HepG2 (cell line): ENCODE data around the gene EFNA4. TPM values are rescaled to one million over a fixed set of nuclear protein-coding genes. Genes with fewer than 3 reads are reported as not detected.
A peak's percentile ranks its signal among the peaks of the same experiment; 100 is the strongest.

Experiments used
- ATAC-seq: fragments of 200-7000 bp; cut with Tn5 transposase; 3 replicates; pipeline ENCODE4 v1.9.1; 2020; ENCODE audit warnings: mild to moderate bottlenecking, moderate library complexity
- BruUV-seq: library from RNA; stranded (reverse); fragments of 400-500 nt; replicated peaks from 2 replicates; lab custom pipeline; 2021; lab: Mats Ljungman, UMichigan
- CTCF ChIA-PET: fragments of 300-600 bp; formaldehyde crosslinking; extraction: SDS; loops from one replicate; lab custom pipeline; 2021; ENCODE audit warnings: low total read pairs, inconsistent platforms, low intra/inter-chr PET ratio; lab: Yijun Ruan, JAX
- POLR2A ChIA-PET: fragments of 350-600 bp; sonication (Branson Sonifier 250); formaldehyde crosslinking; loops from one replicate; lab custom pipeline; 2020; ENCODE audit warnings: antibody characterized with exemption, inconsistent platforms; lab: Yijun Ruan, JAX
- DNase-seq: peaks from one replicate; pipeline ENCODE4 v3.0.0-alpha.2; 2015; ENCODE audit warnings: low spot score
- FAIRE-seq: peaks from 3 replicates; lab custom pipeline; 2011; peaks lifted over from hg19 to GRCh38; lab: Jason Lieb, UNC
- H2AFZ ChIP-seq: one replicate; pipeline ENCODE4 v1.6.1; 2011; ENCODE audit warnings: low read length, inconsistent platforms
- H3K27ac ChIP-seq: fragments of 300-600 bp; 3 replicates; pipeline ENCODE4 v1.8.0; 2011; ENCODE audit warnings: mixed run types, mild to moderate bottlenecking, mixed read lengths, low read length, inconsistent platforms; ENCODE audit not compliant: insufficient read depth; ENCODE audit errors: extremely low read length
- H3K27me3 ChIP-seq, 2 experiments: fragments of 200-600 bp in 1 of 2; 2 replicates in 1 of 2; 3 replicates in 1 of 2; pipeline versions ENCODE4 v1.6.0 to v1.8.0; 2011; ENCODE audit warnings: low read length in 2 of 2, mild to moderate bottlenecking in 2 of 2, moderate library complexity in 2 of 2, inconsistent platforms in 1 of 2; ENCODE audit not compliant: insufficient read depth in 2 of 2, control insufficient read depth in 1 of 2
- H3K36me3 ChIP-seq, 2 experiments: fragments of 200-600 bp in 1 of 2; replicated peaks in 1 of 2; 2 replicates in 1 of 2; 3 replicates in 1 of 2; pipeline versions ENCODE4 v1.5.1 to v1.8.0; 2011; ENCODE audit warnings: low read length in 2 of 2, inconsistent platforms in 1 of 2; ENCODE audit not compliant: insufficient read depth in 2 of 2, control insufficient read depth in 1 of 2
- H3K4me1 ChIP-seq: 2 replicates; pipeline ENCODE4 v1.5.1; 2012; ENCODE audit warnings: low read length, inconsistent platforms; ENCODE audit not compliant: insufficient read depth
- H3K4me2 ChIP-seq: 2 replicates; pipeline ENCODE4 v1.6.0; 2011; ENCODE audit warnings: low read depth, low read length, inconsistent platforms
- H3K4me3 ChIP-seq, 3 experiments: fragments of 200-600 bp in 1 of 3; sonication (generic), shearing (Covaris generic) in 1 of 3; replicated peaks in 1 of 3; 2 replicates each; pipeline ENCODE4 v1.5.1; 2011 to 2016; ENCODE audit warnings: low read length in 3 of 3, inconsistent platforms in 2 of 3, low read depth in 2 of 3, mild to moderate bottlenecking in 2 of 3, control low read depth in 1 of 3, mixed read lengths in 1 of 3; ENCODE audit not compliant: insufficient read depth in 1 of 3
- H3K79me2 ChIP-seq: one replicate; pipeline ENCODE4 v1.6.1; 2011; ENCODE audit warnings: low read length, inconsistent platforms; ENCODE audit not compliant: insufficient read depth
- H3K9ac ChIP-seq: 2 replicates; pipeline ENCODE4 v1.6.0; 2011; ENCODE audit warnings: mild to moderate bottlenecking, low read depth, low read length, inconsistent platforms; ENCODE audit not compliant: insufficient read depth
- H3K9me3 ChIP-seq: 2 replicates; pipeline ENCODE4 v1.5.1; 2012; ENCODE audit warnings: mild to moderate bottlenecking, low read length
- H4K20me1 ChIP-seq: 2 replicates; pipeline ENCODE4 v1.6.0; 2011; ENCODE audit warnings: inconsistent platforms, mild to moderate bottlenecking, low read length, moderate library complexity; ENCODE audit not compliant: insufficient read depth
- HNRNPL ChIP-seq: fragments of 200-400 bp; formaldehyde crosslinking; IDR thresholded peaks from 2 replicates; pipeline ENCODE4 v1.6.1; 2017; ENCODE audit warnings: mild to moderate bottlenecking, low read depth, low read length
- HOXA5 ChIP-seq: sonication (generic); formaldehyde crosslinking; IDR thresholded peaks from 2 replicates; pipeline ENCODE4 v1.4.0; 2020; ENCODE audit warnings: missing genetic modification reagents
- JUN ChIP-seq: sonication (generic); formaldehyde crosslinking; IDR thresholded peaks from 2 replicates; pipeline ENCODE4 v1.4.0; 2020; ENCODE audit warnings: mild to moderate bottlenecking, missing genetic modification reagents
- WGBS: methylation state at CpG from one replicate; pipeline ENCODE4 v1.1.6; 2017; ENCODE audit warnings: low lambda C conversion rate; 5-methylcytosine and 5-hydroxymethylcytosine counted together
- in situ Hi-C: cut with HindIII; loops from 2 replicates; pipeline ENCODE4 v1.10.0; 2017; ENCODE audit warnings: low pct_unique_long_range_greater_than_20kb; ENCODE audit not compliant: extremely low pct_ligation_motif_present
- intact Hi-C: fragments of 100-400 bp; cut with micrococcal nuclease; formaldehyde crosslinking; loops from one replicate; pipeline ENCODE4 v1.10.0; 2022; ENCODE audit not compliant: unreplicated experiment
- polyA plus RNA-seq, 8 experiments: library from polyadenylated mRNA; depleted of rRNA in 3 of 8; stranded (reverse) in 7 of 8; unstranded in 1 of 8; fragments of >200 nt; fragmentation: Illumina TruSeq in 4 of 8; extraction: Trizol in 4 of 8; gene quantifications; 2 replicates each; pipeline versions ENCODE4 v1.2.1 to v1.2.3, GENCODE V29; 2011 to 2016; ENCODE audit warnings: low read depth in 4 of 8, missing spikeins in 1 of 8, mixed read lengths in 1 of 8; ENCODE audit not compliant: insufficient read depth in 1 of 8
- total RNA-seq, 5 experiments: library from RNA; depleted of rRNA; stranded (reverse); fragments of >200 nt; fragmentation: Illumina TruSeq; extraction: Trizol; gene quantifications; 2 replicates each; pipeline ENCODE4 v1.2.3, GENCODE V29; 2016; ENCODE audit warnings: low read depth in 1 of 5
- TF ChIP-seq, protein P1 (sequence below): sonication (generic); formaldehyde crosslinking; IDR thresholded peaks from 2 replicates; pipeline ENCODE4; 2020; ENCODE audit warnings: missing genetic modification reagents, mild to moderate bottlenecking, borderline replicate concordance
- TF ChIP-seq, protein P2 (sequence below): fragments of 450-650 bp; IDR thresholded peaks from 2 replicates; pipeline ENCODE4 v1.6.1; 2017
- TF ChIP-seq, protein P3 (sequence below): sonication (generic); formaldehyde crosslinking; IDR thresholded peaks from 2 replicates; pipeline ENCODE4 v1.4.0; 2020; ENCODE audit warnings: missing genetic modification reagents, borderline replicate concordance

EFNA4 gene
- total and polyA plus RNA-seq, 2 of the 13 experiments (the other 11 are each of a cell fraction or from before 2014, with no cell fraction given) = 12.0 to 17.2 TPM

DNA sequence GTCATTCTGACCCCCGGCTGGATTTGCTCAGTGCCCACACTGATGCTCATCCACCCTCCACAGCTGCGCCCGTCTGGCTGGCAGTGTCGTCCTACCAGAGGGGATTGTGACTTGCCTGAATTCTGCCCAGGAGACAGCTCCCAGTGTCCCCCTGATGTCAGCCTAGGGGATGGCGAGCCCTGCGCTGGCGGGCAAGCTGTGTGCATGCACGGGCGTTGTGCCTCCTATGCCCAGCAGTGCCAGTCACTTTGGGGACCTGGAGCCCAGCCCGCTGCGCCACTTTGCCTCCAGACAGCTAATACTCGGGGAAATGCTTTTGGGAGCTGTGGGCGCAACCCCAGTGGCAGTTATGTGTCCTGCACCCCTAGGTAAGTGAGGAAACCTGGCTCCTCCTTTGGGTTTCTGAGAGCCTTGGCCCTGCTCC, 5.7 kb upstream of the EFNA4 start:
- no peaks in the 10 kb centered on the region for H4K20me1 ChIP-seq
- no peak overlapping the region for H3K9ac ChIP-seq
- intact Hi-C loops (no loop called here), in situ Hi-C loops (no loop called here)
- DNase-seq (no peak), ATAC-seq (no peak), FAIRE-seq (no peak)
- 0 out of 2 replicates have a peak, but pooled peaks have one; percentile 32 for TF ChIP-seq HNRNPL
- TF ChIP-seq, protein P1, sequence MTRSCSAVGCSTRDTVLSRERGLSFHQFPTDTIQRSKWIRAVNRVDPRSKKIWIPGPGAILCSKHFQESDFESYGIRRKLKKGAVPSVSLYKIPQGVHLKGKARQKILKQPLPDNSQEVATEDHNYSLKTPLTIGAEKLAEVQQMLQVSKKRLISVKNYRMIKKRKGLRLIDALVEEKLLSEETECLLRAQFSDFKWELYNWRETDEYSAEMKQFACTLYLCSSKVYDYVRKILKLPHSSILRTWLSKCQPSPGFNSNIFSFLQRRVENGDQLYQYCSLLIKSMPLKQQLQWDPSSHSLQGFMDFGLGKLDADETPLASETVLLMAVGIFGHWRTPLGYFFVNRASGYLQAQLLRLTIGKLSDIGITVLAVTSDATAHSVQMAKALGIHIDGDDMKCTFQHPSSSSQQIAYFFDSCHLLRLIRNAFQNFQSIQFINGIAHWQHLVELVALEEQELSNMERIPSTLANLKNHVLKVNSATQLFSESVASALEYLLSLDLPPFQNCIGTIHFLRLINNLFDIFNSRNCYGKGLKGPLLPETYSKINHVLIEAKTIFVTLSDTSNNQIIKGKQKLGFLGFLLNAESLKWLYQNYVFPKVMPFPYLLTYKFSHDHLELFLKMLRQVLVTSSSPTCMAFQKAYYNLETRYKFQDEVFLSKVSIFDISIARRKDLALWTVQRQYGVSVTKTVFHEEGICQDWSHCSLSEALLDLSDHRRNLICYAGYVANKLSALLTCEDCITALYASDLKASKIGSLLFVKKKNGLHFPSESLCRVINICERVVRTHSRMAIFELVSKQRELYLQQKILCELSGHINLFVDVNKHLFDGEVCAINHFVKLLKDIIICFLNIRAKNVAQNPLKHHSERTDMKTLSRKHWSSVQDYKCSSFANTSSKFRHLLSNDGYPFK = no peak
- H2AFZ ChIP-seq = no peak overlapping the region
- no peaks in the 10 kb centered on the region for H3K27me3 ChIP-seq
- H3K9me3 ChIP-seq = no peaks in the 10 kb centered on the region
- H3K27ac ChIP-seq = no peak overlapping the region
- WGBS = 95% methylated on average over 6 of the region's 13 CpGs
- no peaks in the 10 kb centered on the region for H3K79me2 ChIP-seq
- no peak overlapping the region for H3K4me3 ChIP-seq
- ChIA-PET POLR2A (no interaction called here), CTCF (interaction anchor here (1.3 kb wide), 1 partner anchor 13 kb away, joined by 3 read pairs; no protein-coding TSS in a partner anchor)
- no TSS peak for BruUV-seq
- H3K36me3 ChIP-seq = peaks cover 6 to 19% of the 10 kb centered on the region in 2 experiments
- H3K4me2 ChIP-seq = no peak overlapping the region
- H3K4me1 ChIP-seq = peaks cover 16% of the 10 kb centered on the region

DNA sequence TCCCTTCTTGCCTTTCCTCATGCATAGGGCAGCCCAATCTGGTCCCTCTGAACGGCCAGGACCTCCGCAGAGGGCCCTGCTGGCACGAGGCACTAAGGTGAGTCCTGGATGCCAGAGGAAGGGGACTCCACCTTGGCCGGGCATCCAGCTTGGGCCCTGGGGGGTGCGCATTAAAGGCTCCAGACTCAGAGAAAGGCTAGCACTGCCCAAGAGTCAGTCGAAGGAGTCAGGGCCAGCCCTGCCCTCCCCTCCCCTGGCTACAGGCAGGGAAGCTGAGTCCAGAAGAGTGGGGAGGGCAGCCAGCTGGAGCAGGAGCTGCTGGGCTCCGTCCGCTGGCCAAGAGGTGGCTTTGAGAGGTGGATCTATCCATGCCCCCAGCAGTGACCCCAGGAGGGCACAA, 2.8 kb upstream of the EFNA4 start:
- ChIA-PET POLR2A (interaction anchor here (1.3 kb wide), 1 partner anchor 11 kb away, joined by 4 read pairs; no protein-coding TSS in a partner anchor), CTCF (interaction anchor here (0.7 to 4.0 kb wide), 5 partner anchors 10 to 99 kb away, joined by 5 to 39 read pairs (median 9); partner anchors contain the start of gene ADAM15)
- Histone ChIP-seq H3K4me2 (no peak overlapping the region), H3K4me1 (peaks cover 32% of the 10 kb centered on the region), H3K27me3 (no peaks in the 10 kb centered on the region), H3K9me3 (no peaks in the 10 kb centered on the region), H2AFZ (no peak overlapping the region), H3K27ac (no peak overlapping the region), H4K20me1 (no peaks in the 10 kb centered on the region), H3K79me2 (peaks cover 9% of the 10 kb centered on the region), H3K36me3 (peaks cover 6 to 17% of the 10 kb centered on the region in 2 experiments), H3K9ac (no peak overlapping the region), H3K4me3 (no peak overlapping the region)
- DNase-seq = no peak
- 82% methylated on average over 4 of the region's 8 CpGs for WGBS
- FAIRE-seq = no peak
- ATAC-seq = no peak
- in situ Hi-C loops = loop anchor here (5.0 kb wide), 1 partner anchor 78 kb away; the partner anchor contains the start of gene FLAD1
- intact Hi-C loops = loop anchor here (5.0 kb wide), 1 partner anchor 63 kb away; no protein-coding TSS in a partner anchor
- TF ChIP-seq JUN (CRISPR knock-in tag) (no peak), HOXA5 (CRISPR knock-in tag) (no peak)
- TF ChIP-seq, protein P2, sequence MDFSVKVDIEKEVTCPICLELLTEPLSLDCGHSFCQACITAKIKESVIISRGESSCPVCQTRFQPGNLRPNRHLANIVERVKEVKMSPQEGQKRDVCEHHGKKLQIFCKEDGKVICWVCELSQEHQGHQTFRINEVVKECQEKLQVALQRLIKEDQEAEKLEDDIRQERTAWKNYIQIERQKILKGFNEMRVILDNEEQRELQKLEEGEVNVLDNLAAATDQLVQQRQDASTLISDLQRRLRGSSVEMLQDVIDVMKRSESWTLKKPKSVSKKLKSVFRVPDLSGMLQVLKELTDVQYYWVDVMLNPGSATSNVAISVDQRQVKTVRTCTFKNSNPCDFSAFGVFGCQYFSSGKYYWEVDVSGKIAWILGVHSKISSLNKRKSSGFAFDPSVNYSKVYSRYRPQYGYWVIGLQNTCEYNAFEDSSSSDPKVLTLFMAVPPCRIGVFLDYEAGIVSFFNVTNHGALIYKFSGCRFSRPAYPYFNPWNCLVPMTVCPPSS = no peak
- TF ChIP-seq, protein P3, sequence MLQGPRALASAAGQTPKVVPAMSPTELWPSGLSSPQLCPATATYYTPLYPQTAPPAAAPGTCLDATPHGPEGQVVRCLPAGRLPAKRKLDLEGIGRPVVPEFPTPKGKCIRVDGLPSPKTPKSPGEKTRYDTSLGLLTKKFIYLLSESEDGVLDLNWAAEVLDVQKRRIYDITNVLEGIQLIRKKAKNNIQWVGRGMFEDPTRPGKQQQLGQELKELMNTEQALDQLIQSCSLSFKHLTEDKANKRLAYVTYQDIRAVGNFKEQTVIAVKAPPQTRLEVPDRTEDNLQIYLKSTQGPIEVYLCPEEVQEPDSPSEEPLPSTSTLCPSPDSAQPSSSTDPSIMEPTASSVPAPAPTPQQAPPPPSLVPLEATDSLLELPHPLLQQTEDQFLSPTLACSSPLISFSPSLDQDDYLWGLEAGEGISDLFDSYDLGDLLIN (CRISPR knock-in tag) = no peak
- no TSS peak for BruUV-seq
